ENCODE measurements around the gene PRR36. TPM values are rescaled to one million over a fixed set of nuclear protein-coding genes. Genes with fewer than 3 reads are reported as not detected.

The PRR36 gene
- polyA plus RNA-seq, 2 of the 4 experiments (the other 2 are of a cell fraction): 0.04 to 0.35 TPM

- ChIA-PET CTCF (interaction anchor here (1.3 kb wide), 1 partner anchor 11 kb away, joined by 4 read pairs; the partner anchor contains the start of gene MAP2K7), POLR2A (interaction anchor here (1.8 kb wide), 1 partner anchor 11 kb away, joined by 4 read pairs; no protein-coding TSS in a partner anchor)
- DNase-seq (ENCODE audit: low read depth in 1 of 2, low spot score in 1 of 2) (no peak), FAIRE-seq (no peak), ATAC-seq (no peak)
- TF ChIP-seq, protein P1, sequence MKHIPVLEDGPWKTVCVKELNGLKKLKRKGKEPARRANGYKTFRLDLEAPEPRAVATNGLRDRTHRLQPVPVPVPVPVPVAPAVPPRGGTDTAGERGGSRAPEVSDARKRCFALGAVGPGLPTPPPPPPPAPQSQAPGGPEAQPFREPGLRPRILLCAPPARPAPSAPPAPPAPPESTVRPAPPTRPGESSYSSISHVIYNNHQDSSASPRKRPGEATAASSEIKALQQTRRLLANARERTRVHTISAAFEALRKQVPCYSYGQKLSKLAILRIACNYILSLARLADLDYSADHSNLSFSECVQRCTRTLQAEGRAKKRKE (CRISPR knock-in tag; IDR thresholded peaks at IDR 0.05; ENCODE audit: low read depth): no peak
- TF ChIP-seq EHF (CRISPR knock-in tag; IDR thresholded peaks at IDR 0.05) (no peak), EHMT2 (IDR thresholded peaks at IDR 0.05; ENCODE audit: low read depth) (no peak), HOXA7 (CRISPR knock-in tag; IDR thresholded peaks at IDR 0.05) (no peak), ZC3H11A (IDR thresholded peaks at IDR 0.05) (no peak), TP53 (CRISPR knock-in tag; IDR thresholded peaks at IDR 0.05) (no peak), MAZ (IDR thresholded peaks at IDR 0.05; ENCODE audit: borderline replicate concordance, low read depth, low read length) (no peak)
- TF ChIP-seq, protein P2, sequence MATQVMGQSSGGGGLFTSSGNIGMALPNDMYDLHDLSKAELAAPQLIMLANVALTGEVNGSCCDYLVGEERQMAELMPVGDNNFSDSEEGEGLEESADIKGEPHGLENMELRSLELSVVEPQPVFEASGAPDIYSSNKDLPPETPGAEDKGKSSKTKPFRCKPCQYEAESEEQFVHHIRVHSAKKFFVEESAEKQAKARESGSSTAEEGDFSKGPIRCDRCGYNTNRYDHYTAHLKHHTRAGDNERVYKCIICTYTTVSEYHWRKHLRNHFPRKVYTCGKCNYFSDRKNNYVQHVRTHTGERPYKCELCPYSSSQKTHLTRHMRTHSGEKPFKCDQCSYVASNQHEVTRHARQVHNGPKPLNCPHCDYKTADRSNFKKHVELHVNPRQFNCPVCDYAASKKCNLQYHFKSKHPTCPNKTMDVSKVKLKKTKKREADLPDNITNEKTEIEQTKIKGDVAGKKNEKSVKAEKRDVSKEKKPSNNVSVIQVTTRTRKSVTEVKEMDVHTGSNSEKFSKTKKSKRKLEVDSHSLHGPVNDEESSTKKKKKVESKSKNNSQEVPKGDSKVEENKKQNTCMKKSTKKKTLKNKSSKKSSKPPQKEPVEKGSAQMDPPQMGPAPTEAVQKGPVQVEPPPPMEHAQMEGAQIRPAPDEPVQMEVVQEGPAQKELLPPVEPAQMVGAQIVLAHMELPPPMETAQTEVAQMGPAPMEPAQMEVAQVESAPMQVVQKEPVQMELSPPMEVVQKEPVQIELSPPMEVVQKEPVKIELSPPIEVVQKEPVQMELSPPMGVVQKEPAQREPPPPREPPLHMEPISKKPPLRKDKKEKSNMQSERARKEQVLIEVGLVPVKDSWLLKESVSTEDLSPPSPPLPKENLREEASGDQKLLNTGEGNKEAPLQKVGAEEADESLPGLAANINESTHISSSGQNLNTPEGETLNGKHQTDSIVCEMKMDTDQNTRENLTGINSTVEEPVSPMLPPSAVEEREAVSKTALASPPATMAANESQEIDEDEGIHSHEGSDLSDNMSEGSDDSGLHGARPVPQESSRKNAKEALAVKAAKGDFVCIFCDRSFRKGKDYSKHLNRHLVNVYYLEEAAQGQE (IDR thresholded peaks at IDR 0.05): no peak
- H3K9me3 ChIP-seq: no peaks in the 10 kb centered on the region
- no peak within 1 kb of the TSS for H3K27ac ChIP-seq
- H3K4me3 ChIP-seq: no peak within 1 kb of the TSS
- H3K4me1 ChIP-seq: peaks cover 11% of the 10 kb centered on the region
- H3K4me2 ChIP-seq: no peak within 1 kb of the TSS
- WGBS (ENCODE audit: missing lambda C conversion rate): 72% methylated on average over 7 of the region's 12 CpGs
These were observed 40.4 kb upstream of the PRR36 start, which contains the start of gene TGFBR3L for GRCh38 chr19:7914598-7915045. Gene TGFBR3L (plus strand): TSS chr19:7914830.

- DNase-seq (ENCODE audit: low read depth in 1 of 2, low spot score in 1 of 2) (no peak), ATAC-seq (no peak), FAIRE-seq (no peak)
- CTCF ChIA-PET: no interaction called here
- no peaks in the 10 kb centered on the region for H3K9me3 ChIP-seq
- TF ChIP-seq MYC (IDR thresholded peaks at IDR 0.05; ENCODE audit: borderline replicate concordance, low read length): no peak
- TF ChIP-seq SREBF2 (IDR thresholded peaks at IDR 0.05): no peak
- TF ChIP-seq, protein P3, sequence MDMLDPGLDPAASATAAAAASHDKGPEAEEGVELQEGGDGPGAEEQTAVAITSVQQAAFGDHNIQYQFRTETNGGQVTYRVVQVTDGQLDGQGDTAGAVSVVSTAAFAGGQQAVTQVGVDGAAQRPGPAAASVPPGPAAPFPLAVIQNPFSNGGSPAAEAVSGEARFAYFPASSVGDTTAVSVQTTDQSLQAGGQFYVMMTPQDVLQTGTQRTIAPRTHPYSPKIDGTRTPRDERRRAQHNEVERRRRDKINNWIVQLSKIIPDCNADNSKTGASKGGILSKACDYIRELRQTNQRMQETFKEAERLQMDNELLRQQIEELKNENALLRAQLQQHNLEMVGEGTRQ (IDR thresholded peaks at IDR 0.05): no peak
- TF ChIP-seq CHD4 (IDR thresholded peaks at IDR 0.05; ENCODE audit: borderline replicate concordance): no peak
- TF ChIP-seq CBX2 (IDR thresholded peaks at IDR 0.05; ENCODE audit: borderline replicate concordance, low read depth): no peak
- TF ChIP-seq JUNB (IDR thresholded peaks at IDR 0.05): no peak
- TF ChIP-seq RNF2 (IDR thresholded peaks at IDR 0.05; ENCODE audit: borderline replicate concordance, low read depth): no peak
- TF ChIP-seq TP53 (CRISPR knock-in tag; IDR thresholded peaks at IDR 0.05): no peak
- no peak for TF ChIP-seq ESRRA (IDR thresholded peaks at IDR 0.05; ENCODE audit: borderline replicate concordance, low read length)
- TF ChIP-seq MAFK (IDR thresholded peaks at IDR 0.05; ENCODE audit: partially characterized antibody): no peak
- TF ChIP-seq PHF8 (IDR thresholded peaks at IDR 0.05; ENCODE audit: borderline replicate concordance, low read depth): no peak
- no peak for TF ChIP-seq ZNF302 (CRISPR knock-in tag; IDR thresholded peaks at IDR 0.05)
- no peak for TF ChIP-seq ZSCAN20 (CRISPR knock-in tag; IDR thresholded peaks at IDR 0.05)
- TF ChIP-seq RCOR1 (IDR thresholded peaks at IDR 0.05; ENCODE audit: low read depth, low read length): no peak
- no peak overlapping the region for H3K4me2 ChIP-seq
- 68% methylated on average over 12 of the region's 12 CpGs for WGBS (ENCODE audit: missing lambda C conversion rate)
- H3K27ac ChIP-seq: no peak overlapping the region
- POLR2A ChIA-PET: interaction anchor here (1.8 kb wide), 1 partner anchor 11 kb away, joined by 4 read pairs; no protein-coding TSS in a partner anchor
- H3K4me3 ChIP-seq: no peak overlapping the region
- peaks cover 9% of the 10 kb centered on the region for H3K4me1 ChIP-seq
These were observed 39.9 kb upstream of the PRR36 start for GRCh38 chr19:7914099-7914498.
